SU-DHL-6 (cell line): ENCODE results near the gene GGT6.

Experiments
- CTCF ChIP-seq: fragments of 200-600 bp; sonication (generic); IDR thresholded peaks from one replicate; pipeline ENCODE4 v1.5.1; 2017; ENCODE audit warnings: antibody characterized with exemption, mild to moderate bottlenecking, low read length, moderate library complexity; ENCODE audit not compliant: insufficient read depth, poor library complexity, severe bottlenecking
- EZH2phosphoT487 ChIP-seq: fragments of 200-600 bp; sonication (generic), shearing (Covaris generic); conservative IDR thresholded peaks from 2 replicates; pipeline ENCODE4 v1.6.1; 2018; ENCODE audit warnings: mild to moderate bottlenecking, antibody characterized with exemption, low read length, moderate library complexity, mixed read lengths

DNA sequence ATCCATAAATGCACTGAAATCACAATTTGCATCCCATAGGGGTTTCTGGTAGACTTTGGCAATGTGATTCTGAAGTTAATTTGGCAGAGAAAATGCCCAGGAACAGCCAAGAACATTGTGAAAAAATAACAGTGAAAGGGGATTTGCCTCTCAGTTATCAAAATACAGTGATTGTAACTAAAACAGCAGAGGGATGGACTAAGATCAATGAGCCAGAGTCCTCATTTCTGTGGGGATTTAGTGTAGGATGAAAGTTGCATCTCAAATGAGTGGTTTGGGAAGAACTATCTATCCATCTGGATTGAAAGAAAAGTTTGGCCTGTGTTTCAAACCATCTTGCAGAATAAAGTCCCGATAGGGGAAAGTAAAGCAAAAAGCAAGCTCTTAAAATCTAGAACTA lies 33.2 kb downstream of the GGT6 start:
- TF ChIP-seq CTCF: no peak
- TF ChIP-seq EZH2phosphoT487: no peak
